ENCODE measurements around the gene ISM2.

- TF ChIP-seq CTCF (IDR thresholded peaks at IDR 0.05; ENCODE audit: low read length) (no peak), EZH2 (optimal IDR thresholded peaks at IDR 0.05; ENCODE audit: low read depth, low read length) (no peak)
Measured at GRCh38 chr14:77508876-77509275, 10.3 kb upstream of the ISM2 start.

Measured in MM.1S (cell line).